Measurements from ENCODE around the gene TRMT61A.

DNA sequence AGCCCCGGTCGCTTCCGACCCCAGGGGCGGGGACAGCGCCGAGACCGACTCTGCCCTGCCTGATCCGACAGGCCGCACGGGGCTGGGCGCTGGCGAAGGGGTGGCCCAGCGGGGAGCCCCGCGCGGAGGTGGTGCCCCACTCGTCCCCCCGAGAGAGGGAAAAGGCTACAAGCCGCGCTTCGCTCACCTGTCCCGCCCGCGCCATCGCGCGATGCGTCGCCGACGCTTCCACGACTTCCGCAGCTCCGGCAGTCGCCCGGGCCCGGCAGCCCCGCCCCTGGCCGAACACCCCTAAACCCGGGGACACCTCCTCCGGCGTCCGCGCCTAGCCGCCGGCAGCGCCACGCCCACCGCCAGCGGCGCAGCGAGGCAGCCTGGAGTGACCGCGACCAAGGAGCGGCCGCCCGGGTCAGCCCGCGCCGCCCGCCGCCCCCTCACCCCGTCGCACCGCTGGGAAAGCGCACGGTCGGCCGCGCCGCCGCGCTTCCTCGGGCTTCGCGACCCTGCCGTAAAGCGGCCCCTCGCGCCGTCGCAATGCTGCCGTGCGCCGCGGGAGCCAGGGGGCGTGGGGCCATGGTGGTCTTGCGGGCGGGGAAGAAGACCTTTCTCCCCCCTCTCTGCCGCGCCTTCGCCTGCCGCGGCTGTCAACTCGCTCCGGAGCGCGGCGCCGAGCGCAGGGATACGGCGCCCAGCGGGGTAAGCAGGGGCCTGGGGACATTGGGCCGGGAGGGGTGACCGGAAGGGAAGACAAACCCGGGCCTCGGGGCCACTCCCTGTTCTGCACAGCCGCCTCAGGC lies 33.6 kb downstream of the TRMT61A start, which contains the start of the genes BAG5 and COA8:
- TF ChIP-seq POLR2A (IDR thresholded peaks at IDR 0.05): peak; percentile 71 to 74
- TF ChIP-seq, protein P1, sequence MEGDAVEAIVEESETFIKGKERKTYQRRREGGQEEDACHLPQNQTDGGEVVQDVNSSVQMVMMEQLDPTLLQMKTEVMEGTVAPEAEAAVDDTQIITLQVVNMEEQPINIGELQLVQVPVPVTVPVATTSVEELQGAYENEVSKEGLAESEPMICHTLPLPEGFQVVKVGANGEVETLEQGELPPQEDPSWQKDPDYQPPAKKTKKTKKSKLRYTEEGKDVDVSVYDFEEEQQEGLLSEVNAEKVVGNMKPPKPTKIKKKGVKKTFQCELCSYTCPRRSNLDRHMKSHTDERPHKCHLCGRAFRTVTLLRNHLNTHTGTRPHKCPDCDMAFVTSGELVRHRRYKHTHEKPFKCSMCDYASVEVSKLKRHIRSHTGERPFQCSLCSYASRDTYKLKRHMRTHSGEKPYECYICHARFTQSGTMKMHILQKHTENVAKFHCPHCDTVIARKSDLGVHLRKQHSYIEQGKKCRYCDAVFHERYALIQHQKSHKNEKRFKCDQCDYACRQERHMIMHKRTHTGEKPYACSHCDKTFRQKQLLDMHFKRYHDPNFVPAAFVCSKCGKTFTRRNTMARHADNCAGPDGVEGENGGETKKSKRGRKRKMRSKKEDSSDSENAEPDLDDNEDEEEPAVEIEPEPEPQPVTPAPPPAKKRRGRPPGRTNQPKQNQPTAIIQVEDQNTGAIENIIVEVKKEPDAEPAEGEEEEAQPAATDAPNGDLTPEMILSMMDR (IDR thresholded peaks at IDR 0.05): peak in 2 of 6 experiments; percentile 9 to 22

All from thyroid gland (tissue), 4 donors.